HG02852 (cell line): ENCODE data around the gene PPP1R9A.
"Not testable (repeated sequence)": the region's sequence is repeated elsewhere in the genome, so short reads cannot be mapped to it uniquely, and the experiment has no call there.

ENCODE experiments used
- ATAC-seq: cut with Tn5 transposase; IDR thresholded peaks from one replicate; pipeline ENCODE4 v1.9.1; 2021; ENCODE audit warnings: mild to moderate bottlenecking, moderate library complexity; ENCODE audit not compliant: unreplicated experiment

Gene PPP1R9A

DNA sequence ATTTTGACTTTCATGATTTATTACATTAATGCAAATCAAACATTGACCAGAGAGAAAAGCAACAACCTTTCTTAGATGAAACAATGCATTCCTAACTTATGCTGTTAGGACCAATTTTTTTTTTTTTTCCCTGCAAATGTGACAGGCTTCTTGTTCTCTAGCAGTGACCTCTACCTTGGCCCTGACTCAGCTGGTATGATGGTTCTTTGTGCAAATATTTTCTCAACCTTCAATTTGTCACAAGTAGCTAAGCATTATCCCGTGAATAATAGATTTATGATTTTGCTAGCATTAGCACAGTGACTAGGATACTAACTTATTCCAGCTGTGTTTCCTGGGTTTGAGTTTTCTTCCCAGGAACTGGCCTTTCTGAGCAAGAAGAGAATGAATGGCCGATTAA is 64.9 kb downstream of the PPP1R9A start:
- ATAC-seq, result no peak

DNA sequence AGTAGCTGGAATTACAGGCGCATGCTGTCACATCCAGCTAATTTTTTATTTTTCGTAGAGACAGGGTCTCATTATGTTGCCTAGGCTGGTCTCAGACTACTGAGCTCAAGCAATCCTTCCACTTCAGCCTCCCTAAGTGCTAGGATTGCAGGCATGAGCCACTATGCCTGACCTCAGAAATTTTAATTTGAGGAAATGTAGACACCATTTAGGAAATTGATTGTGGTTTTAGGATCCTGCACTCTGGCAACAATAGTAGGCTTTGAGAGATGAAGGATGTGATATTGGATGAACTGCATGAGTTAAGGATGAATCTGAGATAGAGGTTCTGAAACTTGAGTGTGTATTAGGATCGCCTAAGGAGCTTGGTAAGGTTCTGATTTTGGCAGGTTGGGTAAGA is 66.5 kb downstream of the PPP1R9A start:
- ATAC-seq, result no peak

GRCh38 chr7:94974423-94974822 is 67.0 kb downstream of the PPP1R9A start:
- ATAC-seq, result no peak

- ATAC-seq, result no peak
Measured at GRCh38 chr7:94975336-94975735, 67.9 kb downstream of the PPP1R9A start.

- ATAC-seq, result no peak
Measured at GRCh38 chr7:94980418-94981142, 73.2 kb downstream of the PPP1R9A start.

DNA sequence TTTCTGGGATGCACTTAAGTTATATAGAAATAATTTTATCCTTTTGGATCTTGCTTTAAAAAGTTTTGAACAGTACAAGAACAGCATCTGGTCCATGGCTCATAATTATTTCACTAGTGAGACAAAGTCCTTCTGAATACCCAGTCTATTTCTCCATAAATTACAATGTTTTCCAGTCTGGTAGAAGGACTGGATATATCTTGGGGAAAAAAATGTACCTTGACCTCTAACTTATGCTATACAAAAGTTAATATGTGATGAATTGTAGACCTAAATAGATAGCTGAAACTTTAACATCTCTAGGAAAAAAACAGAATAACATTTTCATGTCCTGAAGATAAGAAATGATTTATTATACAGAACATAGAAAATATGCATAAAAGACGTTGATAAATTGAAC is 88.5 kb downstream of the PPP1R9A start:
- ATAC-seq, result no peak

DNA sequence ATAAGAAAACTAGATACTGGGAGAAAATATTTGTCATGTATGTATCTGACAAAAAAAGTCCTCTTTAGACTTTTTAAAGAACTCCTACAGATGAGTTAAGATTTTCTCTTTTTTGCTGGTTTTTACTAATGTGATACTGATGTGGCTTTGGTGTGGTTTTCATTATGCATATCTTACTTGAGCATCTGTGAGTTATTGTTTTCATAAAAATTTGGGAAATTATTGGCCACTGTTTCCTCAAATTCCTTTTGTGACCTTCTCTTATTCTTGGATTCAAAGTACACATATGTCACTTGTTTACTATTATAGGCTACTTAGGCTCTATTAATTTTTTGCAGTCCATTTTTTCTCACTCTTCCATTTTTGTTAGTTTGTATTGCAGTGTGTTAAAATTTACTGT is 89.0 kb downstream of the PPP1R9A start:
- ATAC-seq, result no peak

DNA sequence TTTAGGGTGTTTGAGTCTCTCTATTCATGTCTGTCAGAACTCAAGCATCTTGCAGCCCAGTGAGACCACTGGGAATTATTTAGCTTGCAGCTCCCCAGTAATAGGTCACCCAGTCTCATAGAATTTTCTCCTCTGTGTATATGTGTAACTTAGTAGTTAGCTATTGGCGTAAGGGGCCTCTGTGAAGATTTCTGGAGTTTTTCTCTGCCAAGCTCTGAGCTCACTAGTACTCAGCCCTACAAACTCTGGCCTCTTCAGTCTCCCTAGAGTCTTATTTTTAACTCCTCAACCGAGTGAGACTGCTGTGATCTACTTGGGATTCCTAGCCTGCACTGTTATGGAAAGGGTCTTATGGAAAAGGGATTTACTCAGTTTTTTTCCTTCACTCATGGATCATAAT is 90.2 kb downstream of the PPP1R9A start:
- ATAC-seq, result no peak

GRCh38 chr7:94998266-94999068 is 91.1 kb downstream of the PPP1R9A start:
- ATAC-seq, result no peak

- ATAC-seq, result no peak
Measured at GRCh38 chr7:94999069-94999351, 91.6 kb downstream of the PPP1R9A start.

DNA sequence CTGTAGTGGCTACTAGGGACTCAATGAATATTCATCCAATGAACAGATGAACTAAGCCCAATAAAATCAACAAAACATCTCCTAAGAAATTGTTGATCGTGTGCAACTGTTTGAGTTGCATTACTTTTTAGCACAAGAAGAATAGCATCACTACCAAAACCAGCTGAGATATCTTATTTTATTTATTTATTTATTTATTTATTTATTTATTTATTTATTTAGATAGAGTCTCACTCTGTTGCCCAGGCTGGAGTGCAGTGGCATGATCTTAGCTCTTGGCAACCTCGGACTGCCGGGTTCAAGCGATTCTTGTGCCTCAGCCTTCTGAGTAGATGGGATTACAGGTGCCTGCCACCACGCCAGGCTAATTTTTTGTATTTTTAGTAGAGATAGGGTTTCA is 92.2 kb downstream of the PPP1R9A start:
- not testable (repeated sequence) for ATAC-seq

DNA sequence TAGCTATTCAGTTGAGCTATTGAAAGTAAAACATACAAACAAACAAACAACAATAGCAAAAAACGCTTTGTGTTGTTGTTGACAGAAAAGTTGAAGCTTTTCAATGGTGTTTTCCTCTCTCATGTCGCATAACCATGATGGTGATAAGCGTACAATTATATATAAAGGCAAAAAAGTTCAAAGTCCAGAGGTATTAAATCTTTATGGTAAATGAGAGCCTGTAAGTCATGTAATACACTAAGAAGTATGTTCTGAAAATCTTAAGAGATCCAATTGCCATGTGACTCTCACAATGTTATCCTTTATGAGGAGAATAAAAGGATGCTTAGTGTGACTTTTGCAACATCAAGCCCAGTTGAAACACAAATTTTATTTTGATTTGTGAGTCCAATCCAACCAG is 93.9 kb downstream of the PPP1R9A start:
- ATAC-seq, result no peak

GRCh38 chr7:95001815-95002561 is 94.6 kb downstream of the PPP1R9A start:
- no peak for ATAC-seq

GRCh38 chr7:95002775-95003174 is 95.4 kb downstream of the PPP1R9A start:
- no peak for ATAC-seq

- ATAC-seq, result no peak
Measured at GRCh38 chr7:95004618-95005247, 97.3 kb downstream of the PPP1R9A start.

- no peak for ATAC-seq
Measured at GRCh38 chr7:95006010-95006409, 98.6 kb downstream of the PPP1R9A start.

GRCh38 chr7:95008773-95009172 is 101.4 kb downstream of the PPP1R9A start:
- not testable (repeated sequence) for ATAC-seq

DNA sequence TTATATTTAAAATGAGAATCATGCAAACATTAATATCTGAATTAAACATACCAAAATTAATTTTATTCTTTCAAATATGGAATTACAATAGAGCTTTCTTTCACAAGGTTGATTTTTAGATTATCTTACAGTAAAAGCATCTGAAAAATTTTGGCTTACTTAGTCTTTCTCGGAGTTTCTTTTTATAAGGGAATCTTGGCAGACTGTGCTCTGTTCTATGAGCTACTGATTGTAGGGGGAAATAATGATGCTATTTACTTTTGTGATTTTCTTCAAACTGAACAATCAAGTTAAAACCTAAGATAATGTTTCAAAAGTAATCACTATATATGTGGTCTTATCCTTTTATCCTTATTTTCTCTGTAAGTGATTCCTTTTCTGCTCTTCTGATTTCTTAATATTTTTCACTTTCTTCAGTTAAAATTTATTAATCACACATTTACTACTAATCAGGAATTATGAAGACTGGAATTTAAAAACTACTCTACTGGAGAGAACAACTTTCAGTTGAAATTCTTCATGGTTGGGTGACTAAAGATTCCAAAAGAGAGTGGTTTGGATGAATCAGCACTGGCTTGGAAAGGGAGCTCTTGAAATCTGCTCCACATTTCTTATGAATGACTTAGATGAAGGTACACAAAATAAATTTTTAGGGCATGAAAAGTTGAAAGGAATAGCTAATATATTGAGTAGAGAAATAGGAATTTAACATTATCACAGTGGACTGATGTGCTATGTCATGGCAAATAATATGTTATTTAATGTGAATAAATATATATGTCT is 103.9 kb downstream of the PPP1R9A start:
- ATAC-seq, result no peak

- ATAC-seq, result no peak
Measured at GRCh38 chr7:95011995-95012394, 104.6 kb downstream of the PPP1R9A start.

- no peak for ATAC-seq
Measured at GRCh38 chr7:95018021-95018420, 110.6 kb downstream of the PPP1R9A start.

DNA sequence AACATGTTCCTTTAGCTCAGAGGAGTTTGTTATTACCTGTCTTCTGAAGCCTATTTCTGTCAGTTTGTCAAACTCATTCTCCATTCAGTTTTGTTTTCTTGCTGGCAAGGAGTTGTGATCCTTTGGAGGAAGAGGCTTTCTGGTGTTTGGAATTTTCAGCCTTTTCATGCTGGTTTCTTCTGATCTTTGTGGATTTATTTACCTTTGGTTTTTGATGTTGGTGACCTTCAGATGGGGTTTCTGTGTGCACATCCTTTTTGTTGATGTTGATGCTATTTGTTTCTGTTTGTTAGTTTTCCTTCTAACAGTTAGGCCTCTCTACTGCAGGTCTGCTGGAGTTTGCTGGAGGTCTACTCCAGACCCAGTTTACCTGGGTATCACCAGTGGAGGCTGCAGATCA is 118.6 kb downstream of the PPP1R9A start:
- no peak for ATAC-seq
